HG03521 (cell line): Measurements from ENCODE around the gene TMA7B.
"Not testable (repeated sequence)": the region's sequence is repeated elsewhere in the genome, so short reads cannot be mapped to it uniquely, and the experiment has no call there.

Experiments
- ATAC-seq: cut with Tn5 transposase; IDR thresholded peaks from one replicate; pipeline ENCODE4 v1.9.1; 2021; ENCODE audit warnings: mild to moderate bottlenecking, moderate library complexity; ENCODE audit not compliant: unreplicated experiment

Gene TMA7B

GRCh38 chr22:39979048-39979447 lies 18.9 kb downstream of the TMA7B start:
- no peak for ATAC-seq

GRCh38 chr22:39979458-39979857 lies 19.3 kb downstream of the TMA7B start:
- ATAC-seq: no peak

GRCh38 chr22:39980596-39980995 lies 20.4 kb downstream of the TMA7B start:
- no peak for ATAC-seq

- ATAC-seq: no peak
These were observed 23.1 kb downstream of the TMA7B start for GRCh38 chr22:39983346-39983745.

- ATAC-seq: no peak
These were observed 23.8 kb downstream of the TMA7B start for GRCh38 chr22:39984006-39984405.

- no peak for ATAC-seq
These were observed 24.5 kb downstream of the TMA7B start for GRCh38 chr22:39984746-39985145.

GRCh38 chr22:39985383-39986035 lies 25.3 kb downstream of the TMA7B start:
- no peak for ATAC-seq

- no peak for ATAC-seq
These were observed 28.4 kb downstream of the TMA7B start for GRCh38 chr22:39988386-39989114.

GRCh38 chr22:39989633-39990032 lies 29.4 kb downstream of the TMA7B start:
- ATAC-seq: no peak

GRCh38 chr22:39990686-39991085 lies 30.5 kb downstream of the TMA7B start:
- no peak for ATAC-seq

- no peak for ATAC-seq
These were observed 31.1 kb downstream of the TMA7B start for GRCh38 chr22:39991159-39991860.

GRCh38 chr22:39992088-39992826 lies 32.1 kb downstream of the TMA7B start:
- ATAC-seq: no peak

GRCh38 chr22:39992894-39993293 lies 32.7 kb downstream of the TMA7B start:
- not testable (repeated sequence) for ATAC-seq

- ATAC-seq: no peak
These were observed 33.9 kb downstream of the TMA7B start for GRCh38 chr22:39994041-39994565.

GRCh38 chr22:39994566-39995392 lies 34.6 kb downstream of the TMA7B start, which contains the start of gene FAM83F:
FAM83F (plus strand) TSS chr22:39994954; CDS start chr22:39995043, 89 bp downstream.
- no peak for ATAC-seq

- ATAC-seq: no peak
These were observed 35.4 kb downstream of the TMA7B start for GRCh38 chr22:39995393-39996252.

- no peak for ATAC-seq
These were observed 36.5 kb downstream of the TMA7B start for GRCh38 chr22:39996732-39997131.

GRCh38 chr22:39997421-39997820 lies 37.2 kb downstream of the TMA7B start:
- ATAC-seq: no peak
